Measurements from ENCODE around the gene CCND1. TPM values are rescaled to one million over a fixed set of nuclear protein-coding genes. Genes with fewer than 3 reads are reported as not detected.
A peak's percentile ranks its signal among the peaks of the same experiment; 100 is the strongest.

The CCND1 gene
- total and polyA plus RNA-seq, 2 of the 8 experiments (the other 6 are each of a cell fraction or from before 2014, with no cell fraction given), result 64.5 to 170 TPM

GRCh38 chr11:69666752-69667536, 26.0 kb downstream of the CCND1 start:
- no peak overlapping the region for H3K18ac ChIP-seq (ENCODE audit: extremely low read depth, low read length)
- H3K27ac ChIP-seq (ENCODE audit: low read depth, low read length), result no peak overlapping the region
- no peaks in the 10 kb centered on the region for H3K4me1 ChIP-seq (replicated peaks in 1 of 4; ENCODE audit: control insufficient read depth in 3 of 4, insufficient read depth in 4 of 4, low read length in 3 of 4)
- H2AK5ac ChIP-seq (ENCODE audit: low read depth, low read length), result no peak overlapping the region
- CTCF ChIA-PET (ENCODE audit: partially characterized antibody), result interaction anchor here (0.8 to 2.7 kb wide), 6 partner anchors 11 to 374 kb away, joined by 3 to 10 read pairs (median 4); no protein-coding TSS in a partner anchor
- H3K9me3 ChIP-seq (ENCODE audit: insufficient read depth in 2 of 2, low read depth in 1 of 2, low read length in 1 of 2), result no peaks in the 10 kb centered on the region
- no peak overlapping the region for H3K56ac ChIP-seq (replicated peaks; ENCODE audit: insufficient read length, low read depth, low read length)
- peaks cover under 1 to 17% (median 6%) of the 10 kb centered on the region in 4 experiments; a peak in 7 of 8 replicates for H3K36me3 ChIP-seq (ENCODE audit: control insufficient read depth in 2 of 4, insufficient read depth in 4 of 4, low read length in 3 of 4)
- POLR2A ChIA-PET (ENCODE audit: partially characterized antibody), result interaction anchor here (0.6 to 1.5 kb wide), 6 partner anchors 9 to 590 kb away, joined by 3 to 5 read pairs (median 4); no protein-coding TSS in a partner anchor
- no peak overlapping the region for H4K5ac ChIP-seq (ENCODE audit: insufficient read length, low read depth, low read length)
- no peak overlapping the region for H3K9ac ChIP-seq (replicated peaks in 1 of 4; ENCODE audit: extremely low read depth in 1 of 4, low read depth in 3 of 4, low read length in 3 of 4)
- H3K79me2 ChIP-seq (ENCODE audit: control insufficient read depth in 1 of 2, insufficient read depth in 2 of 2, low read length in 2 of 2), result no peaks in the 10 kb centered on the region
- no peak overlapping the region for H2BK120ac ChIP-seq (replicated peaks; ENCODE audit: low read depth, low read length)
- peak overlapping the region; percentile 36; the same call in 1 of the 2 replicates for H4K8ac ChIP-seq (ENCODE audit: extremely low read depth, insufficient read depth, low read length)
- H3K23ac ChIP-seq (ENCODE audit: insufficient read length), result no peak overlapping the region
- H4K20me1 ChIP-seq (replicated peaks in 1 of 2; ENCODE audit: control insufficient read depth in 1 of 2, insufficient read depth in 2 of 2, low read length in 2 of 2), result peaks cover 1 to 3% of the 10 kb centered on the region in 2 experiments
- H3K4me3 ChIP-seq (ENCODE audit: extremely low read depth in 1 of 4, insufficient read depth in 2 of 4, low read depth in 3 of 4, low read length in 4 of 4), result no peak overlapping the region
- no peak overlapping the region for H2BK5ac ChIP-seq (ENCODE audit: low read depth, low read length)
- no peak overlapping the region for H4K91ac ChIP-seq (replicated peaks; ENCODE audit: insufficient read length, low read length)
- WGBS, 2 experiments (ENCODE audit: extremely low coverage in 1 of 2, insufficient coverage in 1 of 2, insufficient read length in 1 of 2, insufficient replicate concordance in 2 of 2, low coverage in 1 of 2, low lambda C conversion rate in 2 of 2, missing lambda C conversion rate in 1 of 2), result 91% methylated on average over 29 of the region's 33 CpGs; no CpG with 5 or more reads in 1 of the 2 experiments
- no peak for FAIRE-seq
- no peak overlapping the region for H2BK20ac ChIP-seq (ENCODE audit: low read length)
- H3K27me3 ChIP-seq (replicated peaks in 1 of 4; ENCODE audit: control insufficient read depth in 3 of 4, extremely low read depth in 1 of 4, insufficient read depth in 3 of 4, low read length in 3 of 4), result no peaks in the 10 kb centered on the region
- no peak overlapping the region for H3K4me2 ChIP-seq (ENCODE audit: insufficient read depth in 1 of 2, low read depth in 2 of 2, low read length in 2 of 2)
- H3K14ac ChIP-seq (ENCODE audit: insufficient read length), result no peak overlapping the region
- no peak overlapping the region for H2BK15ac ChIP-seq (ENCODE audit: low read length)
- no peak overlapping the region for H3K4ac ChIP-seq (replicated peaks; ENCODE audit: insufficient read length, low read depth, low read length)
- 0 out of 2 replicates have a peak, but pooled peaks cover 3% of the 10 kb centered on the region for H3K79me1 ChIP-seq (ENCODE audit: low read depth, low read length)
- H3K23me2 ChIP-seq (ENCODE audit: low read depth, low read length), result no peaks in the 10 kb centered on the region
- no peak for DNase-seq (ENCODE audit: low read depth in 1 of 2, low spot score in 2 of 2)
- H2BK12ac ChIP-seq (ENCODE audit: low read depth, low read length), result no peak overlapping the region
- H2AFZ ChIP-seq (ENCODE audit: low read length), result no peak overlapping the region
- TF ChIP-seq BACH1 (IDR thresholded peaks at IDR 0.05; ENCODE audit: low read length) (no peak), NANOG (IDR thresholded peaks at IDR 0.05; ENCODE audit: insufficient read depth, low read depth, low read length, poor library complexity, severe bottlenecking) (no peak), YY1 (IDR thresholded peaks at IDR 0.05; ENCODE audit: low read depth, low read length) (no peak), EP300 (IDR thresholded peaks at IDR 0.05; ENCODE audit: borderline replicate concordance in 1 of 2, low read depth in 2 of 2, low read length in 2 of 2) (no peak), E2F6 (IDR thresholded peaks at IDR 0.05) (no peak), RNF2 (IDR thresholded peaks at IDR 0.05; ENCODE audit: borderline replicate concordance, low read depth, low read length, missing control alignments, poor library complexity, severe bottlenecking) (no peak), CBX8 (IDR thresholded peaks at IDR 0.05; ENCODE audit: borderline replicate concordance, low read depth, low read length) (no peak), USF2 (IDR thresholded peaks at IDR 0.05; ENCODE audit: low read length) (no peak), TAF7 (optimal IDR thresholded peaks at IDR 0.05; ENCODE audit: borderline replicate concordance, low read depth, low read length) (no peak)

Measured in H1 (cell line).